GM21390 (cell line): ENCODE data around the gene CDH4.

Experiments used
- ATAC-seq: cut with Tn5 transposase; IDR thresholded peaks from one replicate; pipeline ENCODE4 v1.9.1; 2021; ENCODE audit not compliant: unreplicated experiment

CDH4 gene

DNA sequence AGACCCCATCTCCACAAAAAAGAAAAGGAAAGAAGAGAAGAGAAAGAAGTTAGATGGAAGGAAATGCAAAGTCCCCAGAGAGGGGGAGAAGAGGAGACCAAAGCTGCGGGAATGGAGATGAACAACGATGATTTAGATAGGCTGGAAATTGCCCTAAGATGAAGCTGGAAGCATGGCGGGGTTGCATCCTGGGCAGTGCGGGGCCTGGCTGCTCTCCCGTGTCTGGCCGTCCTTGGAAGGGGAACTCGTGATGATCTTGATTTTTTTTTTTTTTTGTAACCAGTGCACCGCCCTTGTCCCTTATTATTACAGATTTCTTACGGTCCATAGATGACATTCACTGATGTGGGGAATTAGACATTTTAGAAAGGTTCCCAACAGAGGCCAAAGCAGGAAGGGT is 276.5 kb downstream of the CDH4 start:
- ATAC-seq: no peak

DNA sequence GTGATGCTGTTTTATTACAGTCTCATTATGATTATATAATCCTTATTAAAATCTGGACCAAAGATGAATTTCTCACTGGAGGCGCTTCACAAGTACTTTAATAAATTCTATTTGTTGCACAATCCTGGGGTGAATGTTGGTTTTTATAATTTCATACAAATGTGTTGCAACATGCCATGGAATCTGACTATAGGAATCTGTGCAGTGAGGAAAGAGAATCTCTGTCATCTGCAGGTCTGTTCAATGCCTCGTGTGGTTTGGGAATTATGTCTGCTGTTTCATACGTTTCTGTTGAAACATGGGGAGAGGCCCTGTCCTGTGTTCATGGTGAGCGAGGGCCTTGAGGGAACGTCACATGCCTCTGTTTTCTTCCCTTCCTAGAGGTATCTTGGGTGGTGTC is 277.3 kb downstream of the CDH4 start:
- no peak for ATAC-seq

DNA sequence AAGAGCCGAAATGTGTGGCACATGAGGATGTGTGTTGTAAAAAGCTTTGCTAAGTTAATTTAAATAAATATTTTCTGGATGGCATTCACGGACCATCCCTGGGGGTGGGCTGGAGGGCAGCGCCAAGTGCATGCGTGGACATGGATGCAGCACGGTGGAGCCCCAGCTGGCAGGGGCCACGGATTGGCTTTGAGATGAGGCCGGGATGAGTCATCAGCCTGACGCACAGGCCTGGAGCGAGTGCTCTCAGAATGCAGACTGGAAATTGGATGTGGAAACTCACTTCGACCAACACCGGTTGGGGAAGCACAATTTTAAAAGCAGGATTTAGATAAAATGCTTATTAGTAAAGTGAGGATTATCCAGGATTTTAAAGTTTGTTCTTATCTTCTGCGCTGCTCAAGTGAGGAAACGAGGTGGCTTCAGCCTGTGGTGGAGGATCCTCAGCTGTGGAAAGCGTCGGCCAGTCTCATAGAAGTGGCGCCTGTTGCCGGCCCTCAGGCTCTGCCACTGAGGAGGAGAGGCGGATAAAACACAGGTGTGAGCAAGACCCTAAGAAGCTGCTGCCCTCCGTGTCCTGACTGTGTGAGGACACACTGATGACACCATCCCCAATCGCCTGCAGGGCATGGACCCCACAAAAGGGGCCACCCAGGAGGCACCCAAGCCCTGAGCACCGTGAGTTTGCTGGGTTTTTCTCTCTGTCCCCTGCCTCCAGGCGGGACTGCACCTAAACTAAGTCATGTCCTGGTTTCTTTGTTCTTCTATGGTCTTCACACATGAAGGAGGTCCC is 279.7 kb downstream of the CDH4 start:
- ATAC-seq: no peak

DNA sequence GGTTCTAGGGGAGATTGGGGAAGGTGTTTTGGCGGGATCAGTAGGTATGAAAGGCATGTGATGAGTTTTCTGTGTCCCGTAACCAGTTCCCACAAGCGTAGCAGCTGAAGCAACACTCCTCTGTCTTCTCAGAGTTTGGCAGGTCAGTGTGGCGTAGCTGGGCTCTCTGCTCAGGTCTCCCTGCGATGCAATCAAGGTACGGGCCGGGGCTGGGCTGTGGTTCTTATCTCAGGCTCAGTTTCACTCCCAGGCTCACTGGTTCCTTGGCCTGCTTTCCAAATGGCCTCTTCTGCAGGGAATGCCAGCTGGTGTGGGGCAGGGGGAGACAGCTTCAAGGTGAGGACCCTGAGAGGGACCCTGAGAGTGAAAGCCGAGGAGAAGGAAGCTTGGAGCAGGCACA is 280.7 kb downstream of the CDH4 start:
- no peak for ATAC-seq

DNA sequence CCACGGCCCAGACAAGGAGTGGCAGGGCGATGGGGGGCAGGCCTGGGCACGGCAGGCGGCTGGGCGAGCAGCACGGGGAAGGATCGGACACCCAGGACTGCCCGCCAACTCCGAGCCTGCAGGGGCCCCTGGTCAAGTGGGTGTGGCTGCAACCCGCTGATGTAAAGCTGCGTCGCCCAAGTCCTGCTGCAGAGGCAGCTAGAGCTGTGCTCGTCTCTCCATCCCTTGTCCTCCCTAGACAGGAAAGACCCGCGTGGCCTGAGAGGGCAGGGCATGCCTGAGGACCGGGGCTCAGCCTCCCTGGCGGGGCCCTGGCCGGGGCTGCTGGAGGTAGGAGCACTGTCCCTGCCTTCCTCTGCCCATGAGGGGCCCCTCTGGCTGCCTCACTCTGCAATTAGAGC is 281.2 kb downstream of the CDH4 start:
- no peak for ATAC-seq

DNA sequence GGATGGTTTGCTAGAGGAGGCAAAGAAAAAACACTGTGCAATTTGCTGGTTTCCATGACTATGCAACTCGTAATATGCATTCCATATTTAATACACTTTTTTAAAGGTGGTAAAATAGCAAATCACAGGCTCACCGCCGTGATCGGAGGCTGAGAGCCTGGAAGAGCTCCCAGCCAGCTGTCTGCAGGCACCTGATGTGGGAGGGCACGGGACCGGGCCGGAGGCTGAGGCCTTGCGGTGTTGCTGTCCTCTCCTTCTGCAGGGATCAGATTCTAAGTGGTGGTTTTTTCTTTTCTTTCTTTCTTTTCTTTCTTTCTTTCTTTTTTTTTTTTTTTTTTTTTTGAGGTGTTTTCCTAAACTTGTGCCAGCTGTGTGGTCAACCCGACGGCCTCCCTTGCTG is 282.3 kb downstream of the CDH4 start:
- no peak for ATAC-seq

DNA sequence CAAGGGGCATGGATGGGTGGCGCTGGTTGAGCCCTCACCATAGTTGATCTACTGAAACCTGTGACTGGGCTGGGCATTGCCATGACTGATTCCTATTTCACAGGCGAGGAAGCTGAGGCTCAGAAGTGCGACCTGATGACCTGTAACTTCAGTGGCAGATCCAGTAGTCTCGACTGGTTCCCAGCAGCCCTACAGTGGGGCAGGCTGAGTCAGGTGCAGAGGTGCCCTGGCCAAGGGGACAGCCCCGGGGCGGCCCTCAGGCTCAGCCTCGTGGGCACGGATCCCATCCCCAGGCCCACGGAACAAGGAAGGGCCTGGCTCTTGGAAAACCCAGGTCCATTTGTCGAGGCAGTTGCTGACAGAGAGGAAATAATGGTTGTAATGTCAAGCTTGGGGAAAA is 283.0 kb downstream of the CDH4 start:
- no peak for ATAC-seq

DNA sequence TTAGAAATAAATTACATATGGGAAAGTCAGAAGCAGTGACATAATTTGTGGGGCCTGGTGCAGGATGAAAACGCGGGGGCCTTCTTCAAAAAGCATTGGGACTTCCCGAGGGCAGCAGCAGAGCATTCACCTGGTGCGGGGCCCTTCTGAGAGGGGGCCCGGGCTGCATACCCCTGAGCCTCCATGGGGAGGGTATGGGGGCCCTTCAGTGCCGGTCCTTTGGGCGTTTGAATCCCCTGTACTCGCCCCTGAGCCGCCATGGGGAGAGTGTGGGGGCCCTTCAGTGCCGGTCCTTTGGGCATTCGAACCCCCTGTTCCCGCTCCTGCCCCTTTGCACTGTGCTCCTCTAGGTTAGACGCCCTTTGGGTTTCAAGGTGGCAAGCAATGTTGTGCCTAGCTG is 283.5 kb downstream of the CDH4 start:
- no peak for ATAC-seq

DNA sequence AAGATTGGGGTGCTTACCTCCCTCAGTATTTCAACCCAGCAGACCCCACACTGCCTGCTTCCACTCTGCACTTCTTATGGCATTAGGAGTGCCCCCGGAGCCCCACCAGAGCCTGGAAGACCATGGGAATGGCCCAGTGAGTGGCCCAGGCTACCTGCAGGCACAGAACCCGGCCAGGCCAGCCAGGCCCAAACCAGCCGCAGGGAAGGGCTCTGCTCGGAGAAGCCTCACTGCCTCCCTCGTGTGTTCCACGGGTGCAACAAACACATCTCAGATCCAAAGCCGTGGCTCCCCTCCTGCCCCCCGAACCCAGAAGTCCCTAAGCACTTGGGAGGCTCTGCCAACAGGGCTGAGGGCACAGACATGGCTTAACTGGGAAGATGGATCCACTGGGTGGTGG is 283.9 kb downstream of the CDH4 start:
- no peak for ATAC-seq

DNA sequence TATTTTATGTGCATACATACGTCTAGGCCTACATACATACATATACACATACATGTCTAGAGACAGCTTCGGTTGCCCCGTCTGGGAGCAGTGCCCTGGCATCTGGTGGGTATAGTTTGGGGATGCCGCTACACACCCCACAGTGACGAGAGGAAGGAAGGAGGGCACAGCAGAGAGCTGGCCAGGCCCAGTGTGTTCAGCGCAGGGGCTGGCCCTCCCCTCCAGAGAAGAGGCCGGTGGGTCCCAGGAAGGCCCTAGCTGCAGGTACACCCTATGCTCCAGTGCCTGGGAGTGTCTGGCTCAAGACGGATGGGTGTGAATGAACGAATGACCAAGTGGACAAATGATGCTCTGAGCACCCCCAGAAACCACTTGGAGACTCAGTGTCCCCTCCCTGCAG is 284.6 kb downstream of the CDH4 start:
- ATAC-seq: no peak

DNA sequence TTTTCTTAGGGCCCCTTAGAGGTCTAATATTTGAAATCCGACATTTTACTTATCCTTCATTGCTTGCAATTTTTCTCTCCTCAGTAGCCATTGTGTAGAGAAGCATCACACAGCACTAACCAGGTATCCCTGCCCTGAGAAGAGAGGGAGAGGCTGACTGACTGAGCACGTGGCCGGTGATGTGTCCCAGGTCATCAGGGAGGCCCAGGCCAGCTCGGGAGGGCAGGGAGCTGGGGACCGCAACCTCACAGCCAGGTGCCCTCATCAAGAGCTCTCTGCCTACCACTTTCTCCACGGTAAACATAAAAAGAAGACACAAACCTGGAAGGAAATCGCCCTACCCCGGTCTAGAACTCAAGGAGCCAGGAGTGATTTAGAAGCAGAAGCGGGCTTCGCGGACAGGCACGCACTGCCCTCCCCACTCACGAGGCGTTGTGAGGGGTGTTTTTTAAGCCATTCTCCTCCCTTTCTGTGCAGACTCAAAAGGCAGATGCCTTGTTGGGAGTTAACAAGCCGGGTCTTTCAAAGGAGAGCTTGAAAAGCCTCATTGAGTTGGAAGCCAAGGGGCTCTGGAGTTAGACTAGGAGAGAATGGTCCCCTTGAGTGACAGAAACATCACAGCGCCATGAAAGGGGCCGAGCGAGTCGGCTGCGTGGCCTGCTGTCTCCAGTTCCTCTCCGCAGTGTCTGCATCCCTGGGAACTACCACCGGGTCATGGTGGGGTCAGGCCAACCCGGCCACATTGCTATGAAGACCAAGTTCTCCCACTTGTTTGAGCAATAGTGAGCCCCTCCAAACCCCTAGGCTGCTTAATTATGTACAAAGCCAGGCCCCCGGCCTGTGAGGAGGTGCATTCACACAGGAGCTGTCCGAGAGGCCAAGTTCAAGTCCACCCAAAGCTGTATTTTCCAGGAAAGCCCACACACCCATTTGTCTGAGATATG is 285.4 kb downstream of the CDH4 start:
- no peak for ATAC-seq

DNA sequence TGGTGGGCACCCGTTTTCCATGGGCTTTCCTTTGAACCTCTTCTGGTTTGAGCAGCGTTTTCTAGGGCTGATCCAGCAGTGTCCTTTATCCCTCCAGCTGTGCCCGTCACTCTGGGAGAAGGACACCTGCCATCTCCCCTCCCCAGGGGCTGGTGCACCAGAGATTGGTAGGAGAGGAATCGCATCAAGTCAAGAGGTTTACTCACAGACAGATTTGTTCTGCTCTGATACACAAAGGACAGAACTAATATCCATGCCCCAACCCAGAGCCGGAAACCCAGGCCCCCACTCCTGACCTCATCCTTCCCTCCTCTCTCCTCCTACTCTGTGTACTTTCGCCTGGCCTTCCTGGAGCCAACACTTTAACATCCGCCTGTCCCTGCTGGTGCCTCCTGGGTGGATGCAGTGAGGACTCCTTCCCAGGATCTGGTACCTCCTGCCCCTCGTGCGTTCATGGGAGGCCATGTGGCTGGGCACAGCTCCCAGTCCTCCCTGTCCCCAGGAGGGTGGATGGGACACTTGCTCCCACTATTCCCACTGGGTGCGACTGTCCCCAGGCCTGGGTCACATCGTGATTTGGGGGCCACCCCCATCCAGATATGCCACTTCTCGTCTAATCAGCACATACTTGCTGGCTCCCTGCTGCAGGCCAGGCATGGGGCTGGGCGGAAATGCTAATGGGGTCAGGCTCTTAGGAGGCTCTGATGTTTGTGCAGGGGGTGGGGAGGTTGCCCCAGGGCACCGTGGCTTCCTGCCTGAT is 286.3 kb downstream of the CDH4 start:
- ATAC-seq: no peak

DNA sequence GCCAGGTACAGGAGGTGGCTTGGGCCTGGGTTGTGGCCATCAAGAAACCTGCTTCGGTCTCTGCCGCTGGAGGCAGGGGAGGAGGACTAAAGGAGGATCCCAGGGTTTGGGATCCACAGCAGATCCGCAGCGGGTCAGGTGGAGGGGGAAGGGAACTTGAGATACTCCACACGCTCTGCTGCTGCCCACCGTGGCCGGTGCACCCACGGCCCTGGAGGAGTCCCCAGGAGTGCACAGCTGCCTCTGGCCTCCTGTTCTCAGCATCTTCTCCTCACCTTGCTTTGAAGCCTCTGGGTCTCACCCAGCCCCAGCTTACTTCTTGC is 286.8 kb downstream of the CDH4 start:
- no peak for ATAC-seq

DNA sequence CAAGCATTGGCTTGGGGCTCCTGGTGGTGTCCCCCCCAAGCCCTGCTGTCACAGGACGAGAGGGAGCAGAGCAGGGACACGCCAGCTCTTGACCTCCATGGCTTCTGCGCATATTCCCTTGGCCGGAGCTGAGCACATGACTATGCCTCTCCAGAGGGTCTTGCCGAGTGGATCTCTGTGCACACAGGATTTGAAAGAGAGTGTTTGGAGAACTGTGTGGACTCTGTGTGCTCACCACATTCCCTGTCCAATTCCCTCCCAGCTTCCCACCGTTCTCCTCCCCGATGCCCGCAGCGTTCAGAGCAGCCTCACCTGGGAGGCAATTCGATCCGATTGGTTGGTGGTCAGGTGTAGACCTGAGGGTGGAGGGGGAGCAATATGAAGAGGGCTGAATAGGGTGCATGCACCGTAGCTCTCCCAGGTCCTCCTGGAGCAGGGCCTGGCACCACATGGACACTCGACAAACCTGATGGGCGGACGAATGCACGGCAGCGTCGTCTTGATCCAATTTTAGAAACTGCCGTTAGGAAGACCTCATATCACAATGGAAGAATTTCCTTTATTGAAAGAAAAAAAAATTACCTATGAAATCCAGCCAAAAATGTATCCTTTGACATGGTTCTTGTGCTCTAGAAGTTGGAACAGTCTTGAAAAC is 287.8 kb downstream of the CDH4 start:
- ATAC-seq: no peak

DNA sequence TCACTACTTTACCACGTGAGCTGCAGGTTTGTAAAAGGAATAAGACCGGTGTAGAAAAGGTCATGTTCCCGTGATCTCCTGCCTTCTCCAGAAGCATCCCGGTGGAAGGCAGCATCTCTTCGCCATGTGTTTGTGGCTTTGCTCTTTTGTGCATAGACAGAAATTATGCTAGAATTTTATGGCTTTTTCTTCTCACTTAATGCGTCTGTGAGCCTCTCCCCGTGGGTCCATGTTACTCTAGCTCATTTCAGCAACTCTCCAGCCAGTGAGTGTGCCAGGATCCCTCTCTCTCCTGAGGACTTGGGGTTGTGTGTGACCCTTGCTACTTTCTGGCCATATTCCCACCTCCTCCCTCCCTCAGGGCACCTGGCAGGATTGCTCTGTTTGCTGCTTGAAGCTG is 289.5 kb downstream of the CDH4 start:
- ATAC-seq: no peak

DNA sequence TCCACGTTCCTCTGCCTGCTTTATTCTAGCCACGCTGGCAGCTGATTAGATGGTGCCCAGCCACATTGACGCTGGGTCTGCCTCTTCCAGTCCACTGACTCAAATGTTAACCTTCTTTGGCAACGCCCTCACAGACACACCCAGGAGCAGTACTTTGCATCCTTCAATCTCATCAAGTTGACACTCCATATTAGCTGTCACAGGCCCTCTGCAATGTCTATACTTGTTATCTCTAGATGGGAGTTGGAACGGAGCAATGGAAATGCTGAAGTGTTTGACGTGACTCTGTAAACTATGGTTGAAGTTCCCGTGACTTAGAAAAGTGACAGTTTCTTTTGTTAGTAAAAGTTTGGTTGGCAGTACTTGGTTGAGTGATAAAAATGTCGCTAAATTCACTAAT is 291.0 kb downstream of the CDH4 start:
- no peak for ATAC-seq

DNA sequence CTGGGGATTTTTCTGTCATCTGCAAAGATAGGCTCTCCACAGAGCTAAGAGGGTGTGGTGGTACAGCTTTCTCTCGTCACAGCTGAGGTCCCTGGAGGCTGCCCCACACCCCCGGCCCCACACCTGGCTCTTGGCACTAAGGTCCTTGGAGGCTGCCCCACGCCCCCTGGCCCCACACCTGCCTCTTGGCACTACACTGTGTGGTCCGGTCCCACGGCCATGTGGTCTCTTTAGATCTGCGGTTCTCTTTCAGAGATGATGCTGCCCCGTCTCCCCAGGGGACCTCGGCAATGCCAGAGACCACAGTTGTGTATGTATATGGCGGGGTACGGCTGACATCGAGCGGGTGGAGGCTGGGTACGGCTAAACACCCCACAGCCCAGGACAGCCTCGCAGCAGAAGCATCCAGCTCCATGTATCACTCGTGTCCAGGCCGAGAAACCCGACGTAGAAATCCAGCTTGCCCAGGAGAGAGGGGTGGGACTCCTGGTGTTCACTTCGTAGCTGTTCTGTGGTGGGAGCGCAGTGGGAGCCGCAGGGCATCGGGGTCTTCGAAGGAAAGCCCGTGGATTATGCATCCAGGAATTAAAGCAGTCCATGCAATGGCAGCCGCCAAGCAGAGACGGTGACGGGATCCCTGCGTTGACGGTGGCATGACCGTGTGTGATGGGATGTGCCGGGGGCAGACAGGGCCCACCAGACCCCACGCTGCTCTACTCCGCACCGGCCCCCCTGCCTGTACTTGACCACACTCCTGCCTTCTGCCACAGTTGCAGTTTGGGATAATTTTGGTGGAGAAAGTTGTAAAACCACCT is 292.1 kb downstream of the CDH4 start:
- no peak for ATAC-seq

DNA sequence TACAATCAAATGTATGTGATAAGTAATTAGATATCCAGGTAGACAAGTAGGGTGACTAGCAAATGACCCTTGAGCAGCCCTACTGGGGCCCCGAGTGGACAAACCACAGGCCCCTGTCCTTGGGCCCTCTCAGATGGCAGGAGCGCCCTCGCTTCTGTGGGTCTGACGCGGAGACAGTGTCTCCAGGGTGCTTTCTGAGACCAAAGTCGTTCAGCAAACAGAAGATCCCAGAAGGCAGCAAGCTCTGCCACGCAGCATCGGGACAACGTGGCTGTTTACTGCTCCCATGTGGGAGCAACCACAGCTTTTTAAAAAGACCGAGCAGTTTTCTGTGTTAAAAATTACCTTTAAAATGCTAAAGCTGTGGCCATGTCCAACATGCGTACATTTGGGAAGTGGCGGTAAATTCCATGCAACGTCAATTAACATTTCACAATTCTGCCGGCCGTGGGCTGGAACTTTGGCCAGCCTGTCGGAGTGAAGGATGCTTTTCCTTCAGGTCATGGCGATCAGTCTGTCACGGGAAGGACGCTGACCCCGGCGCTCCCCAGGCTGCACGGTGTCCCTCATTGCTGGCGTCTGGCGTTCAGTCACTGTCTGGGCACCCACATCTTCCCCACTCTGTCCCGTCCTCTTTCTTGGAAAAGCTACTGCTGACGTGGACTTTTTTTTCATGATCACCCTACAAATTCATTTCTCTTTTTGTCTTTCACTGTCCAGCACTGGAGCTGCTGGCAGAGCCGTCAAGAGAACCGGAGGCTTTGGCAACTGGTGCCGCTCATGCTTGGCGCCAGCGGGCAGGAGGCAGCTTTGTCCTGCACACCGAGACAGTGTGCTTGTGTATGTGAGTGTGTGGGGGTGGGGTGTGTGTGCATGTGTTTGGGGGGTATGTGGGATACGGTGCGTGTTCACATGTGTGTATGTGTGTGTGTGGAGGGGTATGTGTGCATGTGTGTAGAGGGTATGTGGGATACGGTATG is 293.1 kb downstream of the CDH4 start:
- ATAC-seq: no peak

DNA sequence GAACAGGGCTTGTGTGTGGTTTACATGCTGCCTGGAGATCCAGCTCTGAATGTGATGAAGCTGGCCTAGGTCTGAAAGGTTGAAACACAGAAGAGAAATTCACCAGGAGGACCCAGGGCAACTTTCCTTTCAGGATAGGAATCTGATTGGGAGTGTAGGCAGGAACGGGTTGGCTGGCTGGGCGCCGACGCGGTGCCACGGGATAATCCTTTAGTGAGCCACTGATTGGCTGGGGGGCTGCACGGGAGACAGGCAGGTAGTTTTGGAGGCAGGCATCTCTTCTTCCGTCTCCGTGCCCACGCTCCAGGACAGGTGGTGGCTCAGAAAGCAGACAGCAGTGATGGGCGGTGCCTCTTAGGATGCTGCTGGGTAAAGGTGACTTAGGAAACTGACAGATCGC is 294.6 kb downstream of the CDH4 start:
- no peak for ATAC-seq
